DMS 273 treated with DMSO at 0.1 percent for 48 hours (cell line): Measurements from ENCODE around the gene RNF157.

ENCODE experiments used
- DNase-seq: peaks from one replicate; lab custom pipeline; 2025; lab: John Stamatoyannopoulos, UW

RNF157 gene

DNA sequence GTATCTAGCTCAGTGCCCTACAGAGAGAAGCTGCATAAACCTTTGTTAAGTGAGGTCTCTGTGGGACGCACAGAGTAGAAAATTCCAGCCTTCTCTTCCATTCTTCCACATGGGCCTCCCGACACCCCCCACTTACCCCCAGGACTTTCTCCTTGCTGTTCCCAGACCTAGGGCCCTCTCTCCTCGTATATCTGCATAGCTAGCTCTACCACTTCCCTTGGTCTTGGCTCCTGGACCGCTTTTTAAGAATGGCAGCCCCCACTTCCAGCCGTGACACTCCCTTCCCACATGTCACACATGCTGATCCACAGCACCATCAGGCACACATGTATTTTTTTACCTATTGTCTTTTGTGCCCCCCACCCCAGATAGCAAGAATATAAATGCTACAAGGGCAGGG, 82.5 kb downstream of the RNF157 start:
- no peak for DNase-seq

DNA sequence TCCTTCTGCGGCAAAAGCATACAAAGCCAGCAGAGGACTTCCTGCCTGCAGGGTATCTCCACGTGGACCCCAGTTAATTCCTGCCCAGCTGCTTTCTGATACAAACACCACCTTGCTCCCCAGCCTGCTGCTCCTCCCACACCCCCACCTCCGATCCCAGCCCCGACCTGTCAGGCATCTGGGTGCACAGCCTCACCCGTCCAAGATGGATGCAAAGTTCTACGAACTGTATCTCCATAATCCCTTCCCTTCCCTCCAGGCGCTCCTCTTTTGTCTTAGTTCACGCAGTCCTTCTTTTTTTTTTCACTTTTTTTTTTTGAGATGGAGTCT, 83.7 kb downstream of the RNF157 start:
- no peak for DNase-seq

DNA sequence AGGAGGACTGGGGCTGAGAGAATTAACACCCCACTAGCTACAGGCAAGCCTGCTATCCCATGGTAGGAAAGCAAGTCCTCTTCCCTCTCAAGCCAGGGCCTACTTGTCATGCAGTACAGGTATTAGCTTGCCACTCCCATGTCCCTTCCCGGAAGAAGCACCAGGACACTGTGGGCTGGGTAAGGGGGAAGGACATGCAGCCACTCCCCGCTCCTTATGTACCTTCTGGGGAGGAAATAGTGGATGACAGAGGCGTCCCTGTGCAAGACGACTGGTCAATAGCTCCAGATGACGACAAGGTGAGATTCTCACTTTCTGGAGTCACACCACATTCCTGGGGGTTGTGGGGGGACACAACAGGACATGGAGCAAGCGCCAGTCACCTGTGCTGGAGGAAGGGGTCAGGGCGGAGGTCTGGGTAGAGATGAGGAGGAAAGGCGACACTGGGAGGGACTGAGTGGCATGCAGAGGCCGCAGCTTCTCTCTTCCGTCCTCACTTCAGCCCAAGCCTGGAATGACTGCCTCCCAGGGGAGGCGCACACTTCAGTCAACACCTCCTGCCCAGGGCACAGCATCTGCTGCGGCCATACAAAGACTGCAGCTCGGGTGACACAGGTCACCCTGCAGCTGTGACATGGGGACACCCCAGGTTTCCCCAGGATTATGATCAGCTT, 84.2 kb downstream of the RNF157 start:
- no peak for DNase-seq

DNA sequence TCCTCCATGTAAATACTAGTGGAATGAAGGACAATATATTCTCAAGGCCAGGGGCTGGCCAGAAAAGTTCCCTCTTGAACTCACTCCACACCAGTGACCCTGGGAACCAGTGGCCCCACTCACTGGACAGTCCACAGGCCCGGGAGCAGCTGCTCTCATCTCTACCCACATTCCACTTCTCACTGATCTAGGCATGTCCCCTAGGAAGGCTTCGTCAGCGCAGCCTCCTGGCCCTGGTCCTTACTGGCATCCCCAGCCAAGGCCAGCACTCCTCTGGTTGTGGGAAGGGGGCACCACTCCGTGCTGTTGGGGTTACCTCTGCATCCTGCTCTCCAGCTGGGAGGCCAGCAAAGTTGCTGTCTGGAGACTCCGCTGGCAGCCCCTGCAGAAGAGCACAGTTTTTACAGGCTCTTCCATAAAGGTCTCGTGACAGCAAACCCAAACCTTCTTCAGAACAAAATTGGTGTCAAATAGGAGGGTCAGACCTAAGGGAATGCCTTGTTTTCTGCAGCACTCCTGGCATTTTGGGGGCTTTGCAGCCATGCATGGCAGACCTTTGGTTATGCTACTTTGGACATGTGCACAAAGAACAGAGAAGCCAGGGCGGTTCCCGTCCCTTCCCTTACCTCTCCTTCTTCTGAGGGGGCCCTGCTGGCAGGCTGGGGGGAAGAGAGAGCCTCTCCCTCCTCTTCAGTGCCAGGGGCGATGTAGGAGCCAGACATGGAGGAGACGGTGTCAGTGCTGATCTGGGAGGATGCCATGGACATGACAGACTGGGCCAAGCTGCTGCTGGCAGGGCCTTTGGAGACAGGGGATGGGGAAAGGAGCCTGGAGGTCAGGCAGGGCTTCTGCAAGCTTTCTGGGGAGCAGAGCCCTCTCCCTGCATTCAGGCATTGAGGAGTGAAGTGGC, 85.1 kb downstream of the RNF157 start:
- DNase-seq = no peak

DNA sequence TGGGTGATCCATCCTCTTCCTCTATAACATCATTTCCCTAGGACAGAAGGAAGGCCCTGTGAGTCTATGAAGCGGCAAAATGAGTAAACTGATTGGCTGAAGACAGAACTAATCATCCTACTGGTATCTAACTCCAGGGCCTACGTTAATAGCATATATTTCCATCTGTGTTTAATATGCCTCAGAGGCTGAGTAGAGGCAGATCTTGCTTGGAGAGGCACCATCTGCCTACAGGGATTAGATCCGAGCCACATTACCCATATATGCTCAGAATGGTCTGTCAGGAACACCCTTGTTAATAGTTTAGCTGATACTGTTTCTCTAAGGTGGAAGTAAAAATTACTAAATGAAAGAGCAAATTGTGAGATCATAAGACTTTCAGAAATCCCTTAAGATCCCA, 86.0 kb downstream of the RNF157 start:
- DNase-seq = no peak

DNA sequence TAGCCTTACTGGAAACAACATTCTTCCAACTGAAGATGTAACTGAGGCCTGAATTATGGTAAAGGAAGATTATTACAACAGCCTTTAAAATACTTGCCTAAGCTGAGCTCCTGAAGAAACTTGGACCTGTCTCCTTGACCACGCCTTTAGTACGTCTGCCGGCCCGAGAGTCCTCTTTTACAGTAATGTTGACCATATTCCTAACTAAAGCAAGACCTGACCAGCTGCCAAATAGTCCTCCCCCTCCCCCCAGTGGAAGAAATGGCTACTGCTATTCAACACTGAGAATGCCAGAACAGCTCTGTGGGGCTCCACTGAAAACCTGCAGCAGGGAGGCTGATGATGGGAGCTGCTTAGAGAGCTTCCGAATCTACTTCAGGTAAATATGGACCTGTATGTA, 86.7 kb downstream of the RNF157 start:
- no peak for DNase-seq

DNA sequence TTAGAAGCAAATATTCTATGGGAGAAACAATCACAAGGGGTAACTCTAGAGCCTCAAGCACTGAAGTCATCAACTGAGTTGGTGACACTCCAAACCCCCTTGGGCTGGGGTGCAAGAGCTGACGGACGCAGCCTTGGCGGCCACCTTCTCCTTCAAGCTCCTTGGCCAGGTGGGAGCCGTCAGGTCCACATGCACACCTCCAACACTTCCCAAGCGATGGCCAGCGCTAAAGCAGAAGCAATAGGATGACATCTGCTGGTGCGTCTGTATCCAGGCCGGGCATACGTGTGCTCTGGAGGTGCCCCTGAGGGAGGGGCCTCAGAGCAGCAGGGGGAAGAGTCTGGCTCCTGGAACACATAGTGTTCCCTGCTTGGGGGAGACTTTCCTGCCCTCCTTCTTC, 87.1 kb downstream of the RNF157 start:
- DNase-seq = no peak

DNA sequence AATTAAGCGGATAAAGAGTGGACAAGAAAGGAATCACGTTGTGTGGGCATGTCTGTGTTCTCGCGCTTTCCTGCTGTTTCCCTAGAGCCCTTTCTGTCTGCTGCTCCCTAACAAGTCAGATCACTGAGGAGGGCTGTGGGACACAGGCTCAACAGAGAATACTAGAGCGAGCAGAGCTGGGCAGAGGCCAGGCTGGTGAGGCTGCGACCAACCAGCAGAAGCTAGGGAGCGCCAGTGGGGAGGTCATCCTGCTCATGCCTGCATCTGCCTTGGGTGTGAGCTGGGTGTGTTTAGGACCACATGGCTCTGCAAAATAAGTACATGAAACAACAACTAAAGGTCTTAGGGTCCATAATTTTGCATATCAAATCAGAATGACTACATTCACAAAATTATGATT, 87.7 kb downstream of the RNF157 start:
- no peak for DNase-seq

DNA sequence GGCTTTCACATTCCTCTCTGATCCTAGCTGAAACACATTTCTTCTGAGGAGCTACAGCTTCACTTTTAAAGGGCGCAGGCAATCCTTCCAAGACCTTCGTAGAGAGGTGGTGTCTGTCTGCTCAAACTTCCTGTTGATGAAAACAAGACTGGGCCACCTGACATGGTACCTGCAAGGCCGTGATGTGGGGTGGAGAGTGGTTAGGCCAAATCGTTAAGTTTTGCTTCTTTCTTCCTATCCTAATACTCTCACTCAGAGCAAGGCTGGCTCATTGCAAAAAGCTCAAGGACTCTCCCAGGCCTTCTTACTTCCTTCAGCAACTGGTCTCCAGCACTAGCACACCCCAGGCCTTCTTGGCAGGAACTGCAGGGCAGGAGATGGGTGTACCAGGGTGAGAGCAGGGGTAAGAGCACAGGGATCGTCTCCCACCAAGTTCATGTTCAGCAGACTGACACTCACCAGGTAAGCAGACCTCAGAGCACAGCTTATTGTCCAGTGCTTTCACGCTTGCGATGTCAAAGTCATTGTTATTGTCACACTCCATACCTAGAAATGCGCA, 88.3 kb downstream of the RNF157 start:
- no peak for DNase-seq

DNA sequence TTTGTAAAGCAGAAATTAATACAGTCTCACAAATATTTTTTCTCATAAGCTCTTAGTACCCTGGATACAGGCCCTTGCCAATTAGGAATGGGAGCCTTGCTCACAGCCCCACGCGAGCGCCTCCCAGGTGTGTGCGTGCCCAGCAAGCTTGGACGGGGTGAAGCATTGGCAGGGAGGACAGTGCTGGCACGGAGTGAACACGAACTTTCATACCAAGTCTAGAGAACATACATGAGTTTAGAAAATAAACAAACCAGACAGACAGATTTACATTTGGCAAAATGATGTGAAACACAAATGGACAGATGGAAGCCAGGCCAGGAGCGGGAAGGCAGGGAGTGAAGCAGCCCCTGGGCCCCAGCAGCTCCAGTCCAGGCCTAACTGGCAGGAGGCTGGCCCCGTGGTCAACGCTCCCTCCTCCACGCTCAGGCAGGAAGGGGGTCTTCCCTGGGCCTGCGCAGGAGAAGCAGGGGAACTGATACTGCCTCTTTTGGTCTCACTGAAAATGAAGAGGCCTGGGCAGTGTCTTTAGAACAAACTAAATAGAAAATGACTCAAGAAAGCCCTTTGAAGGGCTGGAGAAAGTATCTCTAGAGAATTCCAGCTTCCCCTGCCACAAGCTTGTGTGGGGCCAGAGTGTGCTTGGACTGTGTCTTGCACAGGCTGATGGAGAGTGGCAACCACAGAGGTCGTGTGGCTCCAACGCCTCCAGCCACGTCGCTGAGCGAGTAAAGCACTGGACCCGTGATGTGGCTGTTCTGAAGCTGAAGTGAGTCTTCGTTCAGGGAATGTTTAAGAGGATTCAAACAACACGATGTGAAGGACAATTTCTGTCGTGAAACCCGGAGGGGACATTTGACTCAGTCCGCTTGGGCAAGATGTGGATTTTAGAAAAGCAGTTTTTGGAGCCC, 89.3 kb downstream of the RNF157 start:
- no peak for DNase-seq

DNA sequence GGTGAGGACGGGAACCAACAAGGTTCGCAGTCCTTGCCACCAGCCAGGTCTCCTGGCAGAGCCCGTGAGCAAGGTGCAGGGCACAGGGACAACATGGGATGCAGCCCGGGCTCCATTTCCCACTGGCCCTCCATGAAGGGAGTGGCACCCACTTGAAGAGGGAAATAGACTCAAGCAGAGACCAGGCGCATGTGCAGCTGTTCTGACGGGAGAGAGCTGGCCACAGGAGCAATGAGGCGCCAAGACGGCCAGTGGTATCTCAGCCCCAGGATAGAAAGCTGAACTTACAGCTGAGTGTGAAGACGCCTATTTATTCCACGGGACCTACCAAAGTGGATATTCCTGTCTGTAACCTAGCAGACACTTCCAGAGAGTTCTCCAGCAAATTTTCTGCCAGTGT, 91.1 kb downstream of the RNF157 start:
- DNase-seq = no peak

DNA sequence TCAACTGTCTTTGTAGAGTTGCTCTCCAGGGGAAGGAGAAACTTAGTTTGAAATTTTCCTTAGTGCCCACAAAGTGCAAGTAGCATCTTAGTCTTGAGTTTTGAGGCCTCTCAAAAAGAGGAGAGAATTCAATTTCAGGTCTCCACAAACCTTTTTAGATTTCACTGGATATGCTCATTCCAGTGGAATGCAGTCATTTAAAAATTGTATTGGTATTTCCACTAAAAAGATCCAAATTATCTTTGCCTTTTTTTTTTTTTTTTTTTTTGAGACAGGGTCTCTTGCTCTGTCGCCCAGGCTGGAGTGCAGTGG, 92.3 kb downstream of the RNF157 start:
- DNase-seq = no peak

DNA sequence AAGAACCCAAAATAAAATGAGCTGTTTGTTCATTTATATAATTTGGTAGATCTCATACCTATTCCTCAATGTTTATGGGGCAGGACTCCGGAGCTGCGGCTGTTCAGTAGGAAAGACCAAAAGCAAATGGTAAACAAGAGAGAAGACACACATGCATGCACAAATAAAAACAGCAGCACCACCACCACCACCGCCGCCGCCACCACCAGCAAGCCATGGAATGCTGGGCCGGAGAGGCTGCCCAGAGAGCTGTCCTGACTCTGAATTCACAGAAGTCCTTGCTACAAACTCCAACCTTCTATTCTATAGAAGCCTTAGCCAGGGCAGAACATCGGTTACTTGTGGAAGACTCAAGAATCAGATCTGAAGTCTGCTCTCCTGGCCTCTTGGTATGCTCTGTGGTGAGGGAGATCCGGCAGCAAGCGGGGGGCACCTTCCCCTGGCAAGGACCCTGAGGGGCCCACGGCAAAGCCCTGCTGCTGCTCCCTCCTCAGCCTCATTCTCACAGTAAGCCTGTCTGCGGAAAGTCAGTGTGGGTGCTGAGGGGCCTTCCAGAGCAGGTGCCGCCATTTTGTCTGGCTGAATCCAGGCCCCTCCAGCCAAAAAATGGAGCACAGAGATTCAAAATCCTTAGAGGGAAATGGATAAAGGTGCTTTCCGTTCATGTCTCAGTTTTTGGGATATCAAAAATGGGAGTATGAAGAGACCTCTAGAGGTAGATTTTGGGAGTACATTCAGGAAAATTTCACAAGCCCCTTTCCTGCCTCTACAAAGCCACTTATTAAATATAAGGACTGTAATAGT, 92.9 kb downstream of the RNF157 start:
- DNase-seq = no peak

DNA sequence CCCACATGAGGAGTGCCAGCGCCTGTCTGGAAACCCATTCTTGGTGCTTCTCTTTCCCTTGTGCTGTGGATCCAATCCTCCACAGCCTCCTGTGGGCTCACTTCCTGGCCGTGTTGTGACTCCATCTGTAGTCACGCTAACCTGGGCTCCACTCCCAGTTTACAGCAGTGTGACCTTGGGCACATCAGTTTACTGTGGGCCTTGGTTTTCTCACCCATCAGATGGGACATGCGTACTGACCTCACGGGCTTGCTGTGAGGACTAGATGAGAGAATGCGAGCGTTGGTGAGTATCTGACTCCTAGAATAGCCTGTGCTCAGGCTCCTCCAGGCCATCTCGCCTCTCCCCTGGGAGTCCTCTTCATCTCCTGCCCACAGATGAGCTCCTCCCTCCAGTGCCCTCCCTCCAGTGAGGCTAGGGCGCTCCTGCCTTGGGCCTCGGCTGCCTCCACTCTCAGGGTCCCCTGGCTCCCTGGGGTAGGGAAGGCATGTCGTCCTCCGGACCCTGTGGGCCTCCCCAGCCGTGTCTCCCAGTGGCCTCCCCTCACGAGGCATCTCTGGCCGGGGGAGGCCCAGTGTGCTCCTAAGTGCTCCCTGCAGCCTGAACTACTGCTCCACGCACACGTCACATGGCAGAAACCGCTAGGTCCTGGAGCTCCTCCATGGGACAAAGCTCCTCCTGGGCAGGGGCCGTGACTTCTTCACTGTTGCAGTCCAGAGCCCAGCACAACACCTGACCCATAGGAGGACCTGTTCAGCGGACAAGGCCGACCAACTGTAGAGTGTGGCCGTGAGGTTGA, 94.0 kb downstream of the RNF157 start:
- no peak for DNase-seq

DNA sequence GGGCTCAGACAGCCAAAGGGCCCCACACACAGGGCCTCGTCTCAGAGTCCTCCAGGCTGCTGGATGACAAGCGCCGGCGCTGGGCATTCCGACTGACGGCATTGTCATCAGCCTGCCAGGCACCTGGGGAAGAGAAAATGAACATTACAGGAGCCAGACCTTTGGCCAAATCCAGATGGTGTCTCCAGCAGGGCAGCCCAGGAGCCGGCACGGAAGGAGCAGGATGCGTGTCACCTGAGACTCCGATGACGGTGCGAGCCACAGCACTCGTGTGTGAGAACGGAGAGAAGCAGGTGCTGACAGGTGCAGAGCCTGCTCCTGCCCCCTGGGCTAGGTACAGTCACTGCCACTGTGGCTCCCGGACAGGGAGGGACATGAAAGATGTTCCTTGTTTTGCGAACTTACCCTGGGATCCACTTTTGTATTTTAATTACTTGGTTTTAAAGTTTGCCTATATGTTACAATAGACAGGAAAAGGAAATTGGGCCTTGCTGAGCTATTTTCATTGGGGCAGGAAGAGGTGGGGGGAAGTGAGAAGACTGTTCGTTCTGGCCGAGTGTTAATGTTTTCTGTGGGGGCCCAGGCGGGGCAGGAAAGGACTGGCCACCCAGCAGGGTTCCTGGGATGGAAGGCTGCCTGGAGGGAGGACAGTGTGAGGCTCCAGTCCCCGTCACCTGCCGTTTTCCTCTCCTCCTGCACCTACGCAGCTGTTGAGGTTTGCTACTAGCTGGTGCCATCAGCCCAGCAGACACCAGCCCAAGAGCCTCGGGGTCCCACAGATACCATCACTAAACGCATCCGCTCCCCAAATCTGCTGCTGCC, 94.9 kb downstream of the RNF157 start:
- DNase-seq = no peak

DNA sequence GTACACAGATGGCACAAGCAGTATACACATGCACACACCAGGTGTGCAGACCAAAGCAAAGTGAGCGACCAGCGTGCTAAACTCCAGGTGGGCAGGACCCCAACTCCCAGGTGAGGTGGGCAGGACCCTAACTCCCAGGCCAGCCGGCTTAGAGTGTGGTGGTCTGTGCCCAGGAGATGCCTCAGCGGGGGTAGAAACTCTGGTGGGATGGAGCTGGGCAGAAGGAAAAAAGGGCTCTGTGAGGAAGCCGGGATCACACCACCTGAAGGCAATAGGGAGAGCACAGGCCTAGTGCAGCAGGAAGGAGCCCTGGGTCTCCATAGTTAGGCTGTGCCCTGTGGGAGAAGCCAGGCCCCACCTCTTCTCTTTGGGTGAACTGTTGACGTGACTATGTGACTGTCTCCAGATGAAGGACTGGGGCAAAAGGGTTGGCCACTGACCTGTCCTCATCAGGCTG, 97.7 kb downstream of the RNF157 start:
- DNase-seq = no peak

DNA sequence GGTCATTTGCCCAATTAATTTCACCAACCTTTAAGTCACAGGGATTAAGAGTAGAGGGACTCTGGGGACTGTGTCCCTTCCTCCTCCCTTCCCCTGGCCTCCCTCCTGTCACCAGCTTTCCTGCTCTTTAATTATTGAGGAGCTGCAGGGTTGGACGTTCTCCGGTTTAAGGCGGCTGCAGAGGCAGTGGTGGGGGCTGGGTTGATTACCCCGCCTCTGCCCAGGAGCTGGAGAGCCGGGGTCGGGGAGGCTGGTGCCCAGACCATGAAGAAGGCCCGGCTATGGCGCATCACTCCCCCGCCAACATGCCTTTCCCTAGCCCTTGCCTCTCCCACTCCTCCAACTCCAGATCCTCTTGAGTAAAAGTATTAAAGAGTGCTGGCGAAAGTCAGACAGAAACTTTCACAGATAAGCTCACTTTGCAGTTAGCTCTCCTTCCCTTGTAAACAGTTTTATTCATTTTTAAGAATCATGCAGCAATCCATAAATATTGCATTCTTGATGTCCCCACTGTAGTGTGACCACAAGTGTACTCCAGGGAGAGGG, 98.2 kb downstream of the RNF157 start:
- no peak for DNase-seq

DNA sequence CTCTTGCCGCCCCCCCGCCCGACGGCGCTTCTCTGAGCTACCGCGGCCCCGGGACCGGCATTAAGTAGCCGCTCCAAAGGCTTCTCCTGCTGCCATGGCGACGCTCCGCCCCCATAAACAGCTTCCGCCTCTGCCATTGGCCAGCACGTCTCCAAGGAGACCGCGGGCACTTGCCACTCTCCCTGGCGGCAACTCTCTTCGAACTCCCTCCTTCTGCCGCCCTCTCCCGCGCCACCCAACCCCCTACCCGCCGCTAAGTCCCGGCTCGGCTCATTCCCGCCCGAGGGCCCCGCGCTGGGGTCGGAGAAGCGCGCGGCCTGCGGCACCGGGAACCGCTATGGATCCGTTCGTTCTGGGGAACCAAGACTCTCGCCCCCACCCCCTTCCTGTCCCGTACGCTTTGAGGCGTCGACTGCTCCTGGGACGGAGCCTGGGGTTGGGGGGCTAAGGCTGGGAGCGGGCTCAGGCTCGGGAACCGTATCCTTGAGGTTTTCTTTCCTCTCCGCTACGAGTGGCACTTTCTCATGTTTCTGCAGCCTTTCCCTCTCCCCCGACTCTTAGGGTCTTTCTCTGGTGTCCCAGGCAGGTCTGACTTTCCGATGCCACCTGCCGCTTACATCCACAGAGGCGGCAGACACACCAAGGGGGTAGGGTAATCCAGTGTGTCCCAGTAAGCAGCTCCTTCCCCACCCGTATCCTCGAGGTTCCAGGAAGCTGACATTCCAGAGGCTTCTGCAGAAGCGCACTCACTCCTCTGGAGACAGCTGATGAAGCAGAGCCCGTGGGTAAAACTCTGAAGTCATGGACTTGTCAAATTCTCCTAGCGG, 98.9 kb downstream of the RNF157 start, which contains the start of gene FOXJ1:
Gene FOXJ1, minus strand, starts transcription at position 34 of the 827 bp plus-strand sequence. CDS start 850 bp downstream, outside the sequence.
- peak; percentile 81 for DNase-seq
